NCI-H2107 treated with DMSO at 0.1 percent for 48 hours (cell line): ENCODE data around the gene SZRD1.

Source experiments
- DNase-seq: peaks from one replicate; lab custom pipeline; 2025; ENCODE audit not compliant: unreplicated experiment; lab: John Stamatoyannopoulos, UW

SZRD1 gene

DNA sequence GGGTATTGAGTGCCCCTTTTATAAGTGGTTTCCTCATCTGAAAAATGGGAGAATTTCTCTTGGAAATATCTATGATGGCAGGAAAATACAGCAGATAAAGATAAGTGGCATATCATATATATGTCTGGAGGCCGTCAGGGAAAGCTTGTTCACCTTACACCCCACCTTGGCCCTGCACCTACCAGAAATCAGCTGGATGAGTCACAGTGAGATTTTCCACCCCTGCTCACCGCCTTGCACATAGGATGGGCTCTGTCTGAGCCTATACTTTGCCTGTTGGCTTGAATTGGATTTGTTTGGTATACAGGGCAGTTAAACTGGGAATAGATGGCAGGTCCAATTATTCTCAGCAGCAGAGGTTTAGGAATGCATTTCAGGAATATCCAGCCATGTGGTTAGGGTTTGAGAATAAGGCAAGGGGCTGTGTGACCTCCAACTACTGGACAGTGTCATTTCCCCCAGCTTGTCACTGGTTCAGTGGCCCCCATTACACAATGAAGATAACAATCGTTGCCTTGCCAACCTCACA is 70.0 kb downstream of the SZRD1 start, which contains the start of gene SPATA21:
SPATA21 (minus strand) TSS at position 479 of the 529 bp plus-strand sequence. CDS start 6,053 bp downstream, outside the sequence.
- no peak for DNase-seq

DNA sequence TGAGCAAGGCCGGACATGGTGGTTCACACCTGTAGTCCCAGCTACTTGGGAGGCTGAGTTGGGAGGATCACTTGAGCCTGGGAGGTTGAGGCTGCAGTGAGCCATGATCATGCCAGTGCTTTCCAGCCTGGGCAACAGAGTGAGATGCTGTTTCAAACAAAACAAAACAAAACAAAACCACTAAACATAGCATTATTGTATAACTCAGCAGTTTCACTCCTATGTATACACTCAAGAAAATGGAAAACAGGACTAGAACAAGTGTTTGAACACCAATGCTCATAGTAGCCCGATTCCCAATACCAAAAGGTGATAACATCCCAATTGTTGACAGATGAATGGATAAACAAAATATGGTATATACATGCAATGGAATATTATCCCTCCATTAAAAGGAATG is 71.5 kb downstream of the SZRD1 start:
- no peak for DNase-seq

DNA sequence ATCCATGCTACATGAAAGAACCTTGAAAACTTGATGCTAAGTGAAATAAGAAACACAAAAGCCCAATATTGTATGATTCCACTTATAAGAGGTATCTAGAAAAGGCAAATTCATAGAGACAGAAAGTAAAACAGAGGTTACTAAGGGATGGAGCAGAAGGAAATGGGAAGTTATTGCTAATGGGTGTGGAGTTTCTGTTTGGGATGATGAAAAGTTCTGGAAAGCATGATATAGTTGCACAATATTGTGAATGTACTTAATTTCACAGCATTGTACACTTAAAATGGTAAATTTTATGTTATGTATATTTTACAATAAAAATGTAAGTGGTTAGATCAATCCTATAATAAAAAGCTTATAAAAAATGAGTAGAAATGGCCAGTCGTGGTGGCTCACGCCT is 71.9 kb downstream of the SZRD1 start:
- DNase-seq: no peak

- DNase-seq: no peak
Measured at GRCh38 chr1:16440131-16440469, 73.1 kb downstream of the SZRD1 start.

DNA sequence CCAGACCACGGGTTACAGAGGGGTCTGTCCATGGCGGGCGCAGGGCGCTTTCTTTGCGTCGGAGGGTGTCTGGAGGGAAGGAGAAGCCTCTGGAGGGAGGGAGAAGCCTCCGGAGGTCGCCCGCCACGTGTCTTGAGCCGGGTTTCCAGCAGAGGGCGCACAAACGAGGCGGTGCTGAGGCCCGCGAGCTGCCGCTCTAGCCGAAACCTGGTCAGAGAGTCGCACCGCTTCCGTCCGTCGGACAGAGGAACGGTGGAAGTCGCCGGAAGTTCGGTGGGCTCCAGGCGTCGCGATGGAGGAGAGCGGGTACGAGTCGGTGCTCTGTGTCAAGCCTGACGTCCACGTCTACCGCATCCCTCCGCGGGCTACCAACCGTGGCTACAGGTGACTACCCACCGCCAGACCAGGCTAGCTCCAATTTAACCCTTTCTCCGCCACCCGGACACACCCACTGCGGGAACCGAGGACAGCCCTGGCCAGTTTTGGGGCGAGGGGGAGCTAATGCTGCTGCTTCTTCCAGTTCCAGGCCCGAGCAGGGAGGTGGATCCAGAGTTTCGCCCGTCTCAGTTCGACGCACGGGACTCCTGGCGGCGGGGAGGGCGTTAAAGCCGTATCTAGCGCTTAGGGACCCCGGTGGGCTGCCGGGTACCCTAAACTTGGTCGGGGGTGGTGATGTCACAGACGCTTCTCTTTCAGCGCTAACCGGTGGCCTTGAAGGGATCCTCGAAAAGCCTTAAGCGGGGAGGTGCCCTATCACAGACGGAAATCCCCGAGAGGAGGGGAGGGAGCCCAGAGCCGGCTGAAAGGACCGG is 73.6 kb downstream of the SZRD1 start, which contains the start of gene NECAP2:
NECAP2 (plus strand) TSS at position 255 of the 812 bp plus-strand sequence; CDS start at position 293, 38 bp downstream.
- DNase-seq: peak; percentile 78

GRCh38 chr1:16441282-16441665 is 74.2 kb downstream of the SZRD1 start:
- no peak for DNase-seq

- no peak for DNase-seq
Measured at GRCh38 chr1:16442265-16442664, 75.2 kb downstream of the SZRD1 start.

GRCh38 chr1:16442941-16443340 is 75.9 kb downstream of the SZRD1 start:
- no peak for DNase-seq

DNA sequence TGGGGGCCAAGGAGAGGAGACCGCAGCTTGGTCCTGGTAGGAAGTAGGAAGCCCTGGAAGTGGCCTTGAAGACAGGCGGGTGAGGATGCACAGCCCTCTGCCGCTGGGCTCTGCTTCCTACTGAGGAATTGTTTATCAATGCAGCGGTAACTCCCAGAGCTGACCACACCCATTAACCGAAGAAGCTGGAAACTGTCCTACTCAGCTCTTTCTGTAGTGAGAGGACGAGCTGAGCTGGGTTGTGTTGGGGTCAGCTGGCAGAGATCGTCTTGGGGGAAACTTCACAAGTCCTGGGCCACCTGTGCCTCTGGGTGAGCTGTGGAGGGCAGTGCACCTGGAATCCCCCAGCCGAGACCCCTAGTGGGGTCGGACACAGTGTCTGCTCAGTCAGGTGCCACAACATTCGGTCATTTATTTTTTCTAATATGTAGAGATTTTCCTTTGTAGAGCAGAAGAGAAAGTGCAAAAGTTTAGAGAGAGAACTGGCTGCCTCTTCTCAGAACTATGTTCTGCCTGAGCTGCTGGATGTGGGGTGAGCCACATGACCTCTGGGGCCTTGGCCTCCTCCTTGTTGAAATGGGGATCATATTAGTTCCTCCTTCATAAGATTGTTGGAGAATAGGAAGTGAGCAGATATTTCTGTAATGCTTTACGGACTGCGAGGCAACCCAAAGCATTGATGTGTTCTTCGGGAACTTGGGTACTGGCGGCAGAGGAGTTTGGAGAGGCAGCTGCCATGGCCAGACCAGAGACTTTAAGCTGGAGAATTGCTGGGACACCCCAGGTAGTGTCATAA is 77.1 kb downstream of the SZRD1 start:
- no peak for DNase-seq

DNA sequence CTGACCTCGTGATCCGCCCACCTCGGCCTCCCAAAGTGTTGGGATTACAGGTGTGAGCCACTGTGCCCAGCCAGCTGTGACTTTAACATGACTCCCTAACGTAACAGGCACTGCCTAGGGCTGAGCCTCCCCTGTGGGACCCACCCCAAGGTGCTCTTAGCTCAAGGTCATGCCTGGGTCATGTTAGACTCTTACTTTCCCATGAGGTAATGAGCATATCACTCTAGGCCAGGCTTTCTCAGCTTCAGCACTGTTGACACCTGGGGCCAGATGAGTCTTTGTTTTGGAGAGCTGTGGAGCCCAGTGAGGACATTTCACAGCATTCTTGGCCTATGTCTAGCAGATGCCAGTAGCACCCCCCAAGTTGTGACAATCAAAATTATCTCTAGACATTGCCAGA is 78.0 kb downstream of the SZRD1 start:
- DNase-seq: no peak

- DNase-seq: no peak
Measured at GRCh38 chr1:16446116-16446515, 79.1 kb downstream of the SZRD1 start.

GRCh38 chr1:16447641-16448040 is 80.6 kb downstream of the SZRD1 start:
- DNase-seq: no peak
